ENCODE data around the gene OR52N5.

OR52N5 gene

GRCh38 chr11:5783255-5783654 is at the start of gene OR52N5:
OR52N5 (minus strand) TSS chr11:5783355; CDS start chr11:5778634, 4,721 bp downstream.
- H3K4me1 ChIP-seq (ENCODE audit: insufficient read depth, low read length): no peaks in the 10 kb centered on the region

GRCh38 chr11:5831196-5831829 is 48.2 kb upstream of the OR52N5 start:
- Histone ChIP-seq H2AFZ (ENCODE audit: low read depth, low read length) (no peak overlapping the region), H3K36me3 (ENCODE audit: insufficient read depth, low read length) (no peaks in the 10 kb centered on the region), H3K9me3 (ENCODE audit: low read length) (no peaks in the 10 kb centered on the region), H3K4me3 (ENCODE audit: low read length) (no peak overlapping the region), H3K27me3 (ENCODE audit: insufficient read depth, low read length) (no peaks in the 10 kb centered on the region), H3K4me1 (ENCODE audit: insufficient read depth, low read length) (no peaks in the 10 kb centered on the region)

More at GRCh38 chr11:5783255-5783654, at the start of gene OR52N5:
- Histone ChIP-seq H3K27me3 (ENCODE audit: insufficient read depth, low read length) (no peaks in the 10 kb centered on the region), H2AFZ (ENCODE audit: low read depth, low read length) (no peak within 1 kb of the TSS), H3K9me3 (ENCODE audit: low read length) (no peaks in the 10 kb centered on the region), H3K36me3 (ENCODE audit: insufficient read depth, low read length) (no peaks in the 10 kb centered on the region), H3K4me3 (ENCODE audit: low read length) (no peak within 1 kb of the TSS)

GRCh38 chr11:5818245-5818886 is 35.2 kb upstream of the OR52N5 start:
- no peaks in the 10 kb centered on the region for H3K36me3 ChIP-seq (ENCODE audit: insufficient read depth, low read length)
- H3K4me1 ChIP-seq (ENCODE audit: insufficient read depth, low read length): no peaks in the 10 kb centered on the region
- no peaks in the 10 kb centered on the region for H3K9me3 ChIP-seq (ENCODE audit: low read length)
- peaks cover 2% of the 10 kb centered on the region for H3K27me3 ChIP-seq (ENCODE audit: insufficient read depth, low read length)
- no peak overlapping the region for H3K4me3 ChIP-seq (ENCODE audit: low read length)
- H2AFZ ChIP-seq (ENCODE audit: low read depth, low read length): no peak overlapping the region

- no peaks in the 10 kb centered on the region for H3K9me3 ChIP-seq (ENCODE audit: low read length)
- no peaks in the 10 kb centered on the region for H3K4me1 ChIP-seq (ENCODE audit: insufficient read depth, low read length)
- H3K27me3 ChIP-seq (ENCODE audit: insufficient read depth, low read length): peaks cover 2% of the 10 kb centered on the region
- no peak overlapping the region for H3K4me3 ChIP-seq (ENCODE audit: low read length)
- no peaks in the 10 kb centered on the region for H3K36me3 ChIP-seq (ENCODE audit: insufficient read depth, low read length)
- no peak overlapping the region for H2AFZ ChIP-seq (ENCODE audit: low read depth, low read length)
Observed at GRCh38 chr11:5815534-5815933, 32.4 kb upstream of the OR52N5 start.

GRCh38 chr11:5809905-5810795 is 27.0 kb upstream of the OR52N5 start:
- H3K36me3 ChIP-seq (ENCODE audit: insufficient read depth, low read length): no peaks in the 10 kb centered on the region
- no peaks in the 10 kb centered on the region for H3K9me3 ChIP-seq (ENCODE audit: low read length)
- H3K4me1 ChIP-seq (ENCODE audit: insufficient read depth, low read length): no peaks in the 10 kb centered on the region
- no peak overlapping the region for H2AFZ ChIP-seq (ENCODE audit: low read depth, low read length)
- H3K4me3 ChIP-seq (ENCODE audit: low read length): no peak overlapping the region
- peaks cover 9% of the 10 kb centered on the region for H3K27me3 ChIP-seq (ENCODE audit: insufficient read depth, low read length)

- H3K27me3 ChIP-seq (ENCODE audit: insufficient read depth, low read length): peaks cover 6% of the 10 kb centered on the region
- H3K36me3 ChIP-seq (ENCODE audit: insufficient read depth, low read length): no peaks in the 10 kb centered on the region
- no peaks in the 10 kb centered on the region for H3K9me3 ChIP-seq (ENCODE audit: low read length)
- H3K4me1 ChIP-seq (ENCODE audit: insufficient read depth, low read length): no peaks in the 10 kb centered on the region
- H3K4me3 ChIP-seq (ENCODE audit: low read length): no peak overlapping the region
- H2AFZ ChIP-seq (ENCODE audit: low read depth, low read length): no peak overlapping the region
Observed at GRCh38 chr11:5809122-5809519, 26.0 kb upstream of the OR52N5 start.

GRCh38 chr11:5808500-5809121 is 25.5 kb upstream of the OR52N5 start, which contains the start of gene OR52N2:
OR52N2 (plus strand) TSS chr11:5808924; CDS start chr11:5820336, 11,412 bp downstream.
- no peak within 1 kb of the TSS for H2AFZ ChIP-seq (ENCODE audit: low read depth, low read length)
- no peak within 1 kb of the TSS for H3K4me3 ChIP-seq (ENCODE audit: low read length)
- H3K27me3 ChIP-seq (ENCODE audit: insufficient read depth, low read length): peaks cover 6% of the 10 kb centered on the region
- H3K36me3 ChIP-seq (ENCODE audit: insufficient read depth, low read length): no peaks in the 10 kb centered on the region
- H3K4me1 ChIP-seq (ENCODE audit: insufficient read depth, low read length): no peaks in the 10 kb centered on the region
- H3K9me3 ChIP-seq (ENCODE audit: low read length): no peaks in the 10 kb centered on the region

GRCh38 chr11:5807580-5807979 is 24.4 kb upstream of the OR52N5 start:
- Histone ChIP-seq H2AFZ (ENCODE audit: low read depth, low read length) (no peak overlapping the region), H3K27me3 (ENCODE audit: insufficient read depth, low read length) (peaks cover 6% of the 10 kb centered on the region), H3K9me3 (ENCODE audit: low read length) (no peaks in the 10 kb centered on the region), H3K36me3 (ENCODE audit: insufficient read depth, low read length) (no peaks in the 10 kb centered on the region), H3K4me3 (ENCODE audit: low read length) (no peak overlapping the region), H3K4me1 (ENCODE audit: insufficient read depth, low read length) (no peaks in the 10 kb centered on the region)

GRCh38 chr11:5803982-5804381 is 20.8 kb upstream of the OR52N5 start:
- H3K36me3 ChIP-seq (ENCODE audit: insufficient read depth, low read length): no peaks in the 10 kb centered on the region
- peaks cover 3% of the 10 kb centered on the region for H3K27me3 ChIP-seq (ENCODE audit: insufficient read depth, low read length)
- no peak overlapping the region for H2AFZ ChIP-seq (ENCODE audit: low read depth, low read length)
- H3K4me1 ChIP-seq (ENCODE audit: insufficient read depth, low read length): no peaks in the 10 kb centered on the region
- H3K9me3 ChIP-seq (ENCODE audit: low read length): no peaks in the 10 kb centered on the region
- no peak overlapping the region for H3K4me3 ChIP-seq (ENCODE audit: low read length)

- H3K36me3 ChIP-seq (ENCODE audit: insufficient read depth, low read length): no peaks in the 10 kb centered on the region
- H3K4me3 ChIP-seq (ENCODE audit: low read length): no peak overlapping the region
- no peak overlapping the region for H2AFZ ChIP-seq (ENCODE audit: low read depth, low read length)
- no peaks in the 10 kb centered on the region for H3K9me3 ChIP-seq (ENCODE audit: low read length)
- H3K27me3 ChIP-seq (ENCODE audit: insufficient read depth, low read length): no peaks in the 10 kb centered on the region
- H3K4me1 ChIP-seq (ENCODE audit: insufficient read depth, low read length): no peaks in the 10 kb centered on the region
Observed at GRCh38 chr11:5796541-5796940, 13.4 kb upstream of the OR52N5 start.

- H2AFZ ChIP-seq (ENCODE audit: low read depth, low read length): no peak within 1 kb of the TSS
- no peaks in the 10 kb centered on the region for H3K9me3 ChIP-seq (ENCODE audit: low read length)
- H3K27me3 ChIP-seq (ENCODE audit: insufficient read depth, low read length): no peaks in the 10 kb centered on the region
- H3K4me1 ChIP-seq (ENCODE audit: insufficient read depth, low read length): no peaks in the 10 kb centered on the region
- no peak within 1 kb of the TSS for H3K4me3 ChIP-seq (ENCODE audit: low read length)
- no peaks in the 10 kb centered on the region for H3K36me3 ChIP-seq (ENCODE audit: insufficient read depth, low read length)
Observed at GRCh38 chr11:5791165-5791564, 8.0 kb upstream of the OR52N5 start, which contains the start of gene OR52N1. OR52N1 (minus strand) TSS chr11:5791265; CDS start chr11:5788816, 2,449 bp downstream.

GRCh38 chr11:5767056-5767455 is 16.1 kb downstream of the OR52N5 start:
- Histone ChIP-seq H3K4me3 (ENCODE audit: low read length) (no peak overlapping the region), H2AFZ (ENCODE audit: low read depth, low read length) (no peak overlapping the region), H3K9me3 (ENCODE audit: low read length) (no peaks in the 10 kb centered on the region), H3K36me3 (ENCODE audit: insufficient read depth, low read length) (no peaks in the 10 kb centered on the region), H3K4me1 (ENCODE audit: insufficient read depth, low read length) (no peaks in the 10 kb centered on the region), H3K27me3 (ENCODE audit: insufficient read depth, low read length) (no peaks in the 10 kb centered on the region)

Data from neuron (in vitro differentiated cells).